Measurements from ENCODE around the gene NXPE3.

The NXPE3 gene

GRCh38 chr3:101819649-101820206 lies 40.7 kb downstream of the NXPE3 start:
- DNase-seq (ENCODE audit: low spot score): no peak
- in situ Hi-C loops (cut with MboI; ENCODE audit: low pct_unique_long_range_greater_than_20kb, low sequenced_read_pairs, unreplicated experiment): no loop called here
- no peak for TF ChIP-seq CTCF (IDR thresholded peaks at IDR 0.05; ENCODE audit: extremely low read depth, insufficient read depth, missing control alignments)

- no peak for DNase-seq (ENCODE audit: low spot score)
- no peak for TF ChIP-seq CTCF (IDR thresholded peaks at IDR 0.05; ENCODE audit: extremely low read depth, insufficient read depth, missing control alignments)
- in situ Hi-C loops (cut with MboI; ENCODE audit: low pct_unique_long_range_greater_than_20kb, low sequenced_read_pairs, unreplicated experiment): no loop called here
These were observed 42.5 kb downstream of the NXPE3 start for GRCh38 chr3:101821503-101821902.

- TF ChIP-seq CTCF (IDR thresholded peaks at IDR 0.05; ENCODE audit: extremely low read depth, insufficient read depth, missing control alignments): no peak
- in situ Hi-C loops (cut with MboI; ENCODE audit: low pct_unique_long_range_greater_than_20kb, low sequenced_read_pairs, unreplicated experiment): no loop called here
- no peak for DNase-seq (ENCODE audit: low spot score)
These were observed 44.5 kb downstream of the NXPE3 start for GRCh38 chr3:101823525-101823924.

GRCh38 chr3:101824702-101825101 lies 45.7 kb downstream of the NXPE3 start:
- no peak for TF ChIP-seq CTCF (IDR thresholded peaks at IDR 0.05; ENCODE audit: extremely low read depth, insufficient read depth, missing control alignments)
- DNase-seq (ENCODE audit: low spot score): no peak
- in situ Hi-C loops (cut with MboI; ENCODE audit: low pct_unique_long_range_greater_than_20kb, low sequenced_read_pairs, unreplicated experiment): no loop called here

- in situ Hi-C loops (cut with MboI; ENCODE audit: low pct_unique_long_range_greater_than_20kb, low sequenced_read_pairs, unreplicated experiment): no loop called here
- TF ChIP-seq CTCF (IDR thresholded peaks at IDR 0.05; ENCODE audit: extremely low read depth, insufficient read depth, missing control alignments): no peak
These were observed 47.0 kb downstream of the NXPE3 start for GRCh38 chr3:101825904-101826445.

GRCh38 chr3:101827211-101828174 lies 48.5 kb downstream of the NXPE3 start:
- peak; percentile 69 for DNase-seq (ENCODE audit: low spot score)
- in situ Hi-C loops (cut with MboI; ENCODE audit: low pct_unique_long_range_greater_than_20kb, low sequenced_read_pairs, unreplicated experiment): no loop called here
- TF ChIP-seq CTCF (IDR thresholded peaks at IDR 0.05; ENCODE audit: extremely low read depth, insufficient read depth, missing control alignments): no peak

More at GRCh38 chr3:101825904-101826445, 47.0 kb downstream of the NXPE3 start:
- no peak for DNase-seq (ENCODE audit: low spot score)

Measured in GM13977 (cell line).